ENCODE measurements around the gene TMED10. TPM values are rescaled to one million over a fixed set of nuclear protein-coding genes. Genes with fewer than 3 reads are reported as not detected.

TMED10 gene
- polyA plus RNA-seq, 1 of the 3 experiments (the other 2 are of a cell fraction), result 168 TPM

- TF ChIP-seq IRF3 (IDR thresholded peaks at IDR 0.05; ENCODE audit: low read depth, low read length), result no peak
- no peak for TF ChIP-seq EZH2phosphoT487 (IDR thresholded peaks at IDR 0.05; ENCODE audit: borderline replicate concordance, low read depth)
- no peak for TF ChIP-seq TCF12 (IDR thresholded peaks at IDR 0.05)
- no peak for TF ChIP-seq FOSL2 (IDR thresholded peaks at IDR 0.05; ENCODE audit: borderline replicate concordance, low read depth)
Observed at GRCh38 chr14:75164809-75165208, 11.6 kb downstream of the TMED10 start (continued).

GRCh38 chr14:75163677-75164076 lies 12.7 kb downstream of the TMED10 start:
- TF ChIP-seq MXI1 (IDR thresholded peaks at IDR 0.05; ENCODE audit: low read depth, low read length) (no peak), SMC3 (IDR thresholded peaks at IDR 0.05; ENCODE audit: low read depth, low read length) (no peak), RAD21 (IDR thresholded peaks at IDR 0.05; ENCODE audit: low read length) (no peak), NRF1 (IDR thresholded peaks at IDR 0.05; ENCODE audit: low read depth, low read length) (no peak), PBX3 (IDR thresholded peaks at IDR 0.05) (no peak)
- ChIA-PET CTCF (interaction anchor here (0.7 kb wide), 1 partner anchor 147 kb away, joined by 5 read pairs; no protein-coding TSS in a partner anchor), POLR2A (no interaction called here)
- DNase-seq, result no peak
- no peaks in the 10 kb centered on the region; a peak in 1 of 4 replicates for H3K4me1 ChIP-seq (ENCODE audit: control insufficient read depth in 1 of 2, insufficient read depth in 2 of 2, low read depth in 1 of 2, low read length in 1 of 2)
- peaks cover 5% of the 10 kb centered on the region for H3F3A ChIP-seq (replicated peaks; ENCODE audit: insufficient read depth)
- H2AFZ ChIP-seq (ENCODE audit: low read depth), result no peak overlapping the region
- H3K4me3 ChIP-seq (ENCODE audit: low read depth in 2 of 2, low read length in 1 of 2), result no peak overlapping the region
- 100% methylated on average over 2 of the region's 2 CpGs for WGBS (ENCODE audit: low lambda C conversion rate)
- H3K27ac ChIP-seq (ENCODE audit: low read depth in 2 of 2, low read length in 1 of 2), result no peak overlapping the region
- H3K4me2 ChIP-seq, result no peak overlapping the region
- no peaks in the 10 kb centered on the region for H3K9me2 ChIP-seq
- no peak overlapping the region for H3K9ac ChIP-seq
- H4K20me1 ChIP-seq (ENCODE audit: insufficient read depth), result peaks cover 94% of the 10 kb centered on the region
- H3K79me2 ChIP-seq (ENCODE audit: insufficient read depth), result peaks cover 98% of the 10 kb centered on the region
- no peaks in the 10 kb centered on the region for H3K9me3 ChIP-seq
- H3K36me3 ChIP-seq (replicated peaks in 1 of 2; ENCODE audit: control insufficient read depth in 1 of 2, insufficient read depth in 2 of 2, low read length in 1 of 2), result peaks cover 0 to 6% of the 10 kb centered on the region in 2 experiments
- no peaks in the 10 kb centered on the region for H3K27me3 ChIP-seq (ENCODE audit: insufficient read depth)

DNA sequence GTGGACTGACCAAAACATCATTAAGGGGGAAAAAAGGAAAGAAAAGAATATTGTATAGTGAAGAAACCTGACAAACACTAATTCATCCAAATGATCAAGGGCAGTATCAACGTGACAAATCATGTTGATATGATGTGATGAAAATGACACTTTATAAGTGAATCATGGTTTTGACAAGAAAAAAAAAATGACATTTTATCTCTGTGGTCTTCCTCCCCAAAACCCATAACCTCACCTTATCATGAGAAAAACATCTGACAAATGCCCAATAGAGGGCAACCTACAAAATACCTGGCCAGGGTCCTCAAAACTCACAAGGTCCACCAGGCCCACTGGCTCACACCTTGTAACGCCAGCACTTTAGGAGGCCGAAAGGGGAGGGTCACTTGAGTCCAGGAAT lies 13.8 kb downstream of the TMED10 start:
- no peak for DNase-seq
- no peaks in the 10 kb centered on the region for H3K9me2 ChIP-seq
- H3K4me1 ChIP-seq (ENCODE audit: control insufficient read depth in 1 of 2, insufficient read depth in 2 of 2, low read depth in 1 of 2, low read length in 1 of 2), result no peaks in the 10 kb centered on the region; a peak in 1 of 4 replicates
- no peak overlapping the region for H3K27ac ChIP-seq (ENCODE audit: low read depth in 2 of 2, low read length in 1 of 2)
- H3K36me3 ChIP-seq (replicated peaks in 1 of 2; ENCODE audit: control insufficient read depth in 1 of 2, insufficient read depth in 2 of 2, low read length in 1 of 2), result peaks cover 0 to 6% of the 10 kb centered on the region in 2 experiments
- H2AFZ ChIP-seq (ENCODE audit: low read depth), result no peak overlapping the region
- WGBS (ENCODE audit: low lambda C conversion rate), result 91% methylated on average over 3 of the region's 3 CpGs
- H3K4me2 ChIP-seq, result no peak overlapping the region
- no peaks in the 10 kb centered on the region for H3K9me3 ChIP-seq
- H3K9ac ChIP-seq, result no peak overlapping the region
- CTCF ChIA-PET, result interaction anchor here (1.2 kb wide), 1 partner anchor 9 kb away, joined by 3 read pairs; no protein-coding TSS in a partner anchor
- peaks cover 97% of the 10 kb centered on the region for H3K79me2 ChIP-seq (ENCODE audit: insufficient read depth)
- peaks cover 5% of the 10 kb centered on the region for H3F3A ChIP-seq (replicated peaks; ENCODE audit: insufficient read depth)
- TF ChIP-seq ELF1 (IDR thresholded peaks at IDR 0.05) (no peak), SIN3A (IDR thresholded peaks at IDR 0.05; ENCODE audit: borderline replicate concordance, low read depth, low read length) (no peak), JUND (IDR thresholded peaks at IDR 0.05) (no peak), FOSL2 (IDR thresholded peaks at IDR 0.05; ENCODE audit: borderline replicate concordance, low read depth) (no peak), NFIC (IDR thresholded peaks at IDR 0.05; ENCODE audit: borderline replicate concordance) (no peak), YY1 (IDR thresholded peaks at IDR 0.05; ENCODE audit: low read depth) (no peak), RFX5 (IDR thresholded peaks at IDR 0.05; ENCODE audit: low read length) (no peak)
- TF ChIP-seq, protein P1, sequence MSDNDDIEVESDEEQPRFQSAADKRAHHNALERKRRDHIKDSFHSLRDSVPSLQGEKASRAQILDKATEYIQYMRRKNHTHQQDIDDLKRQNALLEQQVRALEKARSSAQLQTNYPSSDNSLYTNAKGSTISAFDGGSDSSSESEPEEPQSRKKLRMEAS (IDR thresholded peaks at IDR 0.05; ENCODE audit: low read depth), result no peak
- peaks cover 94% of the 10 kb centered on the region for H4K20me1 ChIP-seq (ENCODE audit: insufficient read depth)
- no peaks in the 10 kb centered on the region for H3K27me3 ChIP-seq (ENCODE audit: insufficient read depth)
- H3K4me3 ChIP-seq (ENCODE audit: low read depth in 2 of 2, low read length in 1 of 2), result no peak overlapping the region
- POLR2A ChIA-PET, result no interaction called here
